GM18907 (cell line): Measurements from ENCODE around the gene TBL1XR1.
"Not testable (repeated sequence)": the region's sequence is repeated elsewhere in the genome, so short reads cannot be mapped to it uniquely, and the experiment has no call there.

Experiments
- ATAC-seq: cut with Tn5 transposase; IDR thresholded peaks from one replicate; pipeline ENCODE4 v1.9.1; 2021; ENCODE audit warnings: mild to moderate bottlenecking, moderate library complexity; ENCODE audit not compliant: unreplicated experiment

TBL1XR1 gene

DNA sequence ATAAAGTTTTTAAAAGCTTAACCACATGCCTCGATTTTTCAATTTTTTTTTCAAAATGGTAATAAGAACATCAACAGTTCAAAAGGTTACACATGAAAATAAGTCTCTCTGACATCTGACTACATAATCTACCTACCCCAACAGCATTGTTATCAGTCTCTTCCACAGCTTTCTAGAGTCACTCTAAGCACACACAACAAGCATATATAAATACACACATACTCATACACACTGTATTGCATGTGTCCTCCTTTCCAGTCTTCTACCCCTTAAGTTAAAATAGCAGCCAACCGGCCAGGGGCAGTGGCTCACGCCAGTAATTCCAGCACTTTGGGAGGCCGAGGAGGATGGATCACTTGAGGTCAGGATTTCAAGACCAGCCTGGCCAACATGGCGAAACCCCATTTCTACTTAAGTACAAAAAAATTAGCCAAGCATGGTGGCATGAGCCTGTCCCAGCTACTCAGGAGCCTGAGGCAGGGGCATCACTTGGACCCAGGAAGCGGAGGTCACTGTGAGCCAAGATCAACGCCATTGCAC lies 12.2 kb downstream of the TBL1XR1 start:
- peak; percentile 33 for ATAC-seq

DNA sequence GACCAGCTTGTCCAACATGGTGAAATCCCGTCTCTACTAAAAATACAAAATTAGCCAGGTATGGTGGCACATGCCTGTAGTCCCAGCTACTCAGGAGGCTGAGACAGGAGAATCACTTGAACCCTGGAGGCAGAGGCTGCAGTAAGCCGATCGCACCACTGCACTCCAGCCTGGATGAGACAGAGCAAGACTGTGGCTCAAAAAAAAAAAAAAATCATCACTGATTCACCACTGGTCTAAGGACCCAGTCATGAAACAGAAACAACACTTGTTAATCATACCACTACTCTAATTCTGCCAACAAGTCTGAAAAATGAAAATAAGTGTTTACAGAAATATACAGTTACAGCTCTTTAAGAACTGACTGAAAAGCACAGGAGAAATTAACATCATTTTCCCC lies 12.7 kb downstream of the TBL1XR1 start:
- ATAC-seq, result peak; percentile 91

DNA sequence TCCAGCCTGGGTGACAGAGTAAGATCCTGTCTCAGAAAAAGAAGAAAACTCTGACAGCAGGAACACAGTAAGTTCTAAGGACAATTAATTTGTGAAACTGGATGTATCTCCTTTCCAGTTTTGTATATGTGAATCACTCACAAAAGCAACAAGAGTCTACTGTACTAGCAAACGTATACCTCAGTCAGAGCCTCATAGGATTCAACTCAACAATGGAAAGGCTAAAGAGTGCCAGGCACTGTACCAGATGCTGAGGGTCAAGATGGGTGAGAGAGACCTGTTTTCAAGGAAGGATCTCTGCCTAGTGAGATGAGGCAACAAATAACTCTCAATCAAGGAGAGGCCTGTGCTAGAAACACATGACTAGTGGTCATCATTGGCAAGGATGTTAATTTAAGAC lies 14.9 kb downstream of the TBL1XR1 start:
- ATAC-seq, result no peak

DNA sequence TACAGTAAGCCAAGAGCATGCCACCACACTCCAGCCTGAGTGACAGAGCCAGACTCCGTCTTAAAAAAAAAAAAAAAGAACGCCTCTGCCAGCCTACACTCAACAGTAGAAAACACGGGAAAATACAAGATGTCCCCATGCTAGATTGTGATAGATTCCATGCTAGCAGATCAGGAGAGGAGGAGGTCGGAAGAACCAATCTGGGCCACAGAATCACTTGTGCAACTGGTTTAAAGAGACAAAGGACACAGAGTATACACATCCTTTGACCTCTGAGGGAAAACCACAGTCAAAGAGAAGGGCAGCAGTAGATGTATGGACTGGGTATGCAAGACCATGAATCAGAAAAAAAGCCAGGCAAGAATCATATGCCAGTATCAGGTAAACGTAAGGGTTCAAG lies 15.9 kb downstream of the TBL1XR1 start:
- ATAC-seq, result no peak

DNA sequence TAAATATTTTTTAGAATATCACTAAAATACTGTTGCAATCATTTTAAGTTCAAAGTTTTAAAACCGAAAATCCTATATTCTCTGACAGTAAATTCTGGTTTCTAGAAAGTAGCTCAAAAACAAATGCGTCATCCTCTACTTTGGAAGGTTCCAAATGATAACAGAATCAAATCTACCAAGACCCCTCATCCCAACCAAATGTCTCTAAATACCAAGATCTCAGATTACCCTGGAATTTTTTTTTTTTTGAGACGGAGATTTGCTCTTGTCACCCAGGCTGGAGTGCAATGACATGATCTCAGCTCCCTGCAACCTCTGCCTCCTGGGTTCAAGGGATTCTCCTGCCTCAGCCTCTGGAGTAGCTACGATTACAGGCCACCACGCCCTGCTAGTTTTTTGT lies 16.8 kb downstream of the TBL1XR1 start:
- no peak for ATAC-seq

DNA sequence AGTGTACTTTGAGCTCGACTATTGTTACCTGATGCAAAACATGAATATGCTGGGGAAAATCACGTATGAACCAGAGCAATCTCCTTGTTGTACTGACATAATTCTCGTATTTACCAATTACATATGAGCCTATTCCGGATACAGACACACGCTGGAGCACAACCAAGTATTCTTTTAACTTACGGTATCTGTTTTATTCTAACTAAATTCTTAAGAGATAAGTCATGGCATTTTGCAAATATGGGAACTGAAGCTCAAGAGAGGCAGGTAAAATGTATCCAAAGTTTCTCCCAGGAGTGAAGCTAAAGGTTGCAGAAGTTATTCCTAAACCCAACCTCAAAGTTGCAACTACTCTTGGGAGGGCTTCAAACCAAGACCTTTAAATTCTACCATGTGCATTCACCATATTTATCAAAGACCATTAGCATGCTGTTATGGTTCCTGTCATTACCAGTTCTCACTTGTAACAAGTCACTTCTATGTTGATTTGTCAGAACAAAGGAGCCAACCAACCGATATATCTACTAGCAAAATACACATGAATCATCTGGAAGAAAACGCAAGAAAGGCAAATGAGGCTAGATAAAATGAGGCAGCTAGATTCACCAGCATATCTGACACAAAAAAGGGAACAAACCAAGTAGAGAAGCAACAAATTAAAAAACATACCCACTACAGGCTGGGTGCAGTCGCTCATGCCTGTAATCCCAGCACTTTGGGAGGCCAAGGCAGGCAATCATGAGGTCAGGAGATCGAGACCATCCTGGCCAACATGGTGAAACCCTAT lies 17.8 kb downstream of the TBL1XR1 start:
- ATAC-seq, result no peak

DNA sequence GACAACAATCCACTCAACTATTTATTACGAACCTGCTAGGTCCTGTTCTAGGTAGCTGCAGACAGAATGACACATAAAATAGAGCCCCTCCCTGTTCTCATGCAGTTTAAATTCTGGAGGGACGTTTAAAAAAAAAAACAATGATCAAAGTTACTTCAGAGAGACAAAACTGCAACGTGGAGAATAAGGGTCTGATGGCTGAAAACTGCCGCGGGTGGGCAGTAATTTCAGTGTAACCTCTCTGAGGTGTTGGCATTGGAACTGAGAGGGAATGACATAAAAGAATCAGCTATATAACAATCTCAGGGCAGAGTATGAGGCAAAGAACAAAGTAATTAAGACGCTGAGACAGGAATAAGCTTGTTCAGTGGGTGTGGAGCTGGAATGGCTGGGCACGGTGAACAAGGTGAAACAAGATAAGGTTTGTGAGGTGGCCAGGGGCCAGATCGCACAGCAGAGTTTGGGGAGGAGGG lies 19.5 kb downstream of the TBL1XR1 start:
- ATAC-seq, result no peak

DNA sequence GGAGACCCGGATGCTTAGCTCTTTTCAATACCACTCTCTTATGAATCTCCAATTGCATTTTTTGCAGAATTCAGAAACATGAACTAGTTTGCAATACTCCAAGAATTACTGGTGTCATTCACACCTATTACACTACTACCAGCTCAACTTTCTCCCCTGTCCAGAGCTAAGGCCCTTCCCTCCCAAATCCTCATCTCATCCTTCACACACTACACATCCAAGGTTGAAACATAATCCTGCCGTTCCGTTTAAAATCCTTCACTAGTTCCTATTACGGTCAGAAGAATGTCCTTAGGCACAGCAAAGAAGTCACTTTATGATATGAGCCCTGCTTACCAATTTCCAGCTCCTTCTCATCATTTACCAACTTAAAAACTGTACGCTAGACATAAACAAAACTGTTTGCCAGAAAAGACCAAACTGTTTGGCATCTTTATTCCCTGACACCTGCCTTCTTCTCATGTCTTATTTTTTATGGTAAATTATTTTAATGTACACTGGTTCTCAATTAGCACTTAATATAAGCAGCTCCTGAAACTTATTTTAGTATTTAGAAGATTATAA lies 22.6 kb downstream of the TBL1XR1 start:
- no peak for ATAC-seq

DNA sequence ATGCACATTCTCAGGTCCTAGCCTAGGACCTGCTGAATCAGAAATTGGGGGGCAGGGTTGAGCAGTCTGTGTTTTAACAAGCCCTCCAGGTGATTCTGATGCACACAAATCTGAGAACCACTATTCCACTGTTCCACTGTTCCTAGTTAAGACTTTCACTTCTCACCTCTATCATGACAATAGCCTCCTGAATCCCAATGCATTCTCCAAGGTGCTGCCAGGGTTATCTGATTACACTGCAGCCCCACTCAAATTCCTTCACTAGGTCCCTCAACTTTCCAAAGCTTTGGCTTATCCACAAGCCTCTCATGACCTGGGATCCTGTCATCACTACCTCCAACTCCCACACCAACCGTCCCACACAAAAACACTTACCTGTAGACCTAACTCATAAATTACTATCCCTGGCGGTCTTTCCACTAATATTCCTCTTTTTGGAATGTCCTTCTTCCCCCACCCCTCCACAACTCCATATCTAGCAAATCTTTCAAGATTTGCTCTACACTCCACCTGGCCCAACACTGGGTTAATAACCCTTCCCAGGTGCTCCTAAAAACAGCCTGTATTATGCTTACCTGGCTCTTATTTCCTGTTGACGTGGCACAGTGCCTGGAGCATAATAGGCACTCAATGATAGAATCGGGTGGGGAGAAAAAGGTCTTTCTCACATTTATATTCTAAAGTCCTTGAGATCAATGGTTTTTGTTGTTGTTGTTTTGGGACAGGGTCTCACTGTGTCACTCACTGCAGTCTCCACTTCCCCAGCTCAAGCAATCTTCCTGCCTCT lies 27.2 kb downstream of the TBL1XR1 start:
- no peak for ATAC-seq

DNA sequence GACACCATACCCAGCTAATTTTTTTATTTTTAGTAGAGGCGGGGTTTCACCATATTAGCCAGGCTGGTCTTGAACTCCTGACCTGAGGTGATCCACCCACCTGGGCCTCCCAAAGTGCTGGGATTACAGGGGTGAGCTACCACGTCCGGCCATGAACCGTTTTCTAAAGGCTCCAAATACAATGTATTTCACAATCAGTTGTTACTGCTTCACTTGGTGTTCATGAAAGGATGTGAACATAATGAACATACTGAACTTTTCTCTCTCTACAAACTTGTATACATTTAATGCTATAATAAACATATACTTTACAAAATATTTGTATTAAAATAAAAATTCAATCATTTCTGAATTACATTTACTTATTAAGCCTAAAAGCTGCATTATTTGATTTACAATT lies 28.9 kb downstream of the TBL1XR1 start:
- no peak for ATAC-seq

DNA sequence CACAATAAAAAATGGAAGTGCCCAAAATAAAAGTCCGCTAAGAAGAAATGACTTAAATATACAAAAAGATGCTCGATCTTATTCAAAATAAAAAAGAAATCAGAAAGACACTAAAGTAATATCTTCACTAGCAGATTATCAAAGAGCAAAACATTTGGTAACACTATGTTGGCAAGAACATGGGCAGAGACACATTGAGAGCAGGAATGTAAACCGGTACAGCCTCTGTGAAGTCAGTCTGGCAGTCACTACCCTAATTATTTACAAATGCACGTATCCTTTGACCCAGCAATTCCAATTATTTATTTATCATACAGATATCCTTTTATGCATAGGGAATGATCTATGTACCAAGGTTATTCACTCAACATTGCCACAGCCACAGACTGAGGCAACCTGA lies 34.5 kb downstream of the TBL1XR1 start:
- no peak for ATAC-seq

DNA sequence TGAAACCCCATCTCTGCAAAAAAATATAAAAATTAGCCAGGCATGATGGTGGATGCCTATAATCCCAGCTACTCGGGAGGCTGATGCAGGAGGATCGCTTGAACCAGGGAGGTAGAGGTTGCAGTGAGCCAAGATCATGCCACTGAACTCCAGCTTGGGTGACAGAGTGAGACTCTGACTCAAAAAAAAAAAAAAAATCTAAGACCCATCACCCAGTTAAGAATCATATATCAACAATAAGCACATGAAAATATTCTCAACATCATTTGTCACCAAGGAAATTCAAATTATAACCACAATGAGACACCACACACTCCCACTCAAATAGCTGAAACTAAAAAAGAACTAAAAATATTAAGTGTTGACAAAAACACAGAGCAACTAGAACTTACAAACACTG lies 35.7 kb downstream of the TBL1XR1 start:
- not testable (repeated sequence) for ATAC-seq

DNA sequence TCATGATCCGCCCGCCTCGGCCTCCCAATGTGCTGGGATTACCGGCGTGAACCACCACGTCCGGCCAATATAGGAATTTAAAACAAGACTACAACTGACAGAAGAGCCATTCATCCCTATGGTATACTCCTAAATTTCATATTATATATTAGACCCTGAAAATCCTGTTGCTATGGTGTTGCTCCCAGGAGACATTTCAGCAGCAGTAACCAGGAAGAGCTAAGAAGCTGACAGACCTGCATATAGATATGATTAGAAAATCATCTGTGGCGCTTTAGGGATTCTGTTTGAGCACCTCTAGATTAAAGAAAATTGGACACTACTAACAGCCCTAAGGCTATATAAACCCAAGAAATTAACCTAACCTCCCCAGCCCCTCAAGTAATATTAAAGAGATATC lies 38.8 kb downstream of the TBL1XR1 start:
- no peak for ATAC-seq

DNA sequence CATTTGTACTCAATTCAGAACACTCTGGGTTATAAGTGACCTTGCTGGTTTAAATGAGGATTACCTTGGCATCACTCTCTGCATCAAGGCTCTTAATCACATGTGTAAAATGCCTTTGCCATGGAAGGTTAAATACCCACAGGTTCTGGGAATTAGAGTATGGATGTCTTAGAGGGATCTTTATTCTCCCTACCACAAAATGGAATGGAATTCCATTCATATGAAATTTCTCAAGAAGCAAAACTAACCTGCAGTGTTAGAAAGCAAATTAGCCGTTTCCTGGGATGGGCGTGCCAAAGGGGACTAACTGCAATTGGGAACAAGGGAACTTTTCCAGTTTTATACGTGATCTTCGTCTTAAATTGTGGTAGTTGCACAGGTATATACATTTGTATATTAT lies 39.8 kb downstream of the TBL1XR1 start:
- no peak for ATAC-seq

DNA sequence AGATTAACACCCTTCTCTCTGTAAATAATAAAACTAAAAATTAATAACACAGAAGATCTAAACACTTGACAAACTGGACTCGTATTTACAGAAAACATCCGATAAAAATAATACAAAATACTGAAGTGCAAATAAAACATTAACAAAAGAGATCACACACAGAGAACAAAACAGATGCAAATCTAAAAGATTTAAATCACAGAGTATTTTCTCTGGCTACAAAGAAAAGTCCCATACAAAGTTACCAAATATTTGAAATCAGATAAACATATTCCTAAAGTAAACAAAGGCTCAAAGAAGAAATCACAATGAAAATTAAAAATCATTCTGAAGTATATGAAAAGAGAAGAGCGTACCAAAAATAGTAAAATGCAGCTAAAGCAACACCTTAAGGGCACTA lies 42.5 kb downstream of the TBL1XR1 start:
- ATAC-seq, result no peak

DNA sequence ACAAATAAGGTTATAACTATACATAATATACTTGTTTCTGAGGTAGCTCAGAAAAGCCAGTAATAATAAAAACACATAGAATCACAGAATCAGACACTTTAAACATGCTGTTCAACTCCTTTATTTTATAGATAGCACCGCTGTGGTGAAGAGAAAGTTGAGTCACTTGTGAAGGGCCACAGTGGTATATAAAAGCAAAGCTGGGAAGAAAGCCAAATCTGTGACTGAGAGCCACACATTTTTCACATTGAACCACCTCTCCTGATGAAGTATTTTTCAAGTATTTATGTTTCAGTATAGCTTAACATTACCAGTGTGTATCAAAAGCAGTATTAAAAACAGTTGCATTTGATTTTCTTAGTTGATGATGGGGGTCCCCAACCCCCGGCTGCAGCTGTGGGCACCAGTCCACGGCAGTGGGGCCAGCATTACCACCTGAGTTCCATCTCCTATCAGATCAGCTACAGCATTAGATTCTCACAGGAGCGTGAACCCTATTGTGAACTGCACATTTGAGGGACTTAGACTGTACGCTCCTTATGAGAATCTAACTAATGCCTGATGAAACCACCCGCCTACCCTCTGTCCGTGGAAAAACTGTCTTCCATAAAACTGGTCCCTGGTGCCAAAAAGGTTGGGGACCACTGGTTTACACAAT lies 46.2 kb downstream of the TBL1XR1 start:
- peak; percentile 77 for ATAC-seq

DNA sequence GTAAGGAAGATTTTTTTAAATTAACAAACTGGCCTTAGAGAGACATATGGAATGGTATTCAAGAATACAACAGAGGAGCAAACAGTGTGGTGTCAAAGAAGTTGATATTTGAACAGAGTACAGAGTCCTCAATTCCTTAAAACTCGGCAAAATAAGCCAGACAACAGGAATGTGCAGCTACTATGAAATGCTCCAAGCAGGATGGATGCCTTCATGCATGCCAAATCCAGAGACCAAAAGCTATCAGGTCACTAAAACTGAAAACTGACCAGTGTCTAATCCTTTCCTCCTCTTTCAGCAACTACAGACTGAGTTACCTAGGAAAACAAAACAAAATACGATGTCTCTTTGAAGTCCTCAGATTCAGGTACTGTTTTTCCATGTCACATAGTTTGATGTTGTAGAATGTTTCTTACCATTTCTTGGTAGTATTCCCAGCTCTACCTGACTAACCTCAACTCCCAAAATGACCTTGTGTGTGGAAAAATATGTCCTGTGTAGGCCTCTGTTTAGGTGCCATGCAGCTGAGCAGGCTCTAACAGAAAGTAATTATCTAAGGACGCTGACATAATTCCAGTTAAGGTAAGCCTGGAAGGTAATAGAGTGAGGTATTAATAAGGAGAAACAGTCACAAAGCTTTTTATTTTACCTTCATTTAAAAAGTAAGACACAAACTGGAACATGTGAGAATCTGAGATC lies 46.9 kb downstream of the TBL1XR1 start:
- ATAC-seq, result peak; percentile 22

DNA sequence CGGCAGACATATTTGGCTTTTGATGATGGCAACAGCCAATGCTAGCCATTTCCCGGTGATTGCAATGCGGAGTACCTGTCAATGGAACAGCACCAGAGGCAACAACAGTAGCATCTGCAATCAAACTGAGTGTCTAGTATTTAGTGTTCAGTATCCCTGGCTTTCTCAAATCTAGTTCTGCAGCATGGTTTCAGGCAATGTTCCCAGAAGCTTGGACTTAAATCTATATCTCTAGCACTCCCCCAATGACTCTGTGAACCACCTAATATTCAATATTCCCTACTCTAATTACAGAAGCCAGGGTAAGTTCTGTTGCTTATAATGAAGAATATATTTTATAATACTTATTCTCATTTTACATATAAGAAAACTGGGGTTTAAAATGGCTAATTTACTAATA lies 48.2 kb downstream of the TBL1XR1 start:
- no peak for ATAC-seq

DNA sequence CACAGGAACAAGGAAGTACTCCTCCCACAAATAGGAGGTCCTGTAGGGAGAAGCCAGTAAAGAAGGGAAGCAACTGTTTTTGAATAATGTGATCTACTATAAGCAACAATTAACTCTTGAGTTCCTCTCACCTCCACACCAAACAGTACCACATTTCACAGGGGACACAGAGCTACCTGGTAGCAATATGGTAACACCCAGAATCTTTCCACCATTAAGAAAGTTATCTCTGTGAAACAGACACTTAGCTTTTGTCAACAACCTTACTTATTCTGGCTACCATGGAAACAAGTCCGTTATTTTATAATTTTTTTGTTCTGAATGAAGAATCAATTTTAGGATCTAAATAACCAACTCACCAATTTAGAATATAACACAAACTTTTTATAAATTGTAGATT lies 49.5 kb downstream of the TBL1XR1 start:
- ATAC-seq, result no peak

DNA sequence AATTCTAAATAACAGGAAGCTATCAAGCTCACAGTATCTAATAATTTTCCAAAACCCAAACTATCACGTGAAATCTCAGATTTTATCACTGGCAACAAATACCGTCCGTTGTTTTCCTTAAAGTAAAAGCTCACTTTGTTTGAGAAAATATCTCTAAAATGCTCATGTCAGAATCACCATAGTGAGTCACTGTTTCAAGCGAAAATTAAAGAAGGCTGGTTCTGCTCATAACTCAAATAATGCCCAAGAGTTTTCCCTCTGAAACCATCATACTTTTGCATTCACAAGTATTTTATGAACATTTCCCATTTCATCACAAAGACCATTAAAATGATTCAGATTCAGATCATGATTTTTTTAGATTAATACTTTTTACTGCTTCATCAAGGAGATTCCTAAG lies 50.6 kb downstream of the TBL1XR1 start:
- ATAC-seq, result no peak

DNA sequence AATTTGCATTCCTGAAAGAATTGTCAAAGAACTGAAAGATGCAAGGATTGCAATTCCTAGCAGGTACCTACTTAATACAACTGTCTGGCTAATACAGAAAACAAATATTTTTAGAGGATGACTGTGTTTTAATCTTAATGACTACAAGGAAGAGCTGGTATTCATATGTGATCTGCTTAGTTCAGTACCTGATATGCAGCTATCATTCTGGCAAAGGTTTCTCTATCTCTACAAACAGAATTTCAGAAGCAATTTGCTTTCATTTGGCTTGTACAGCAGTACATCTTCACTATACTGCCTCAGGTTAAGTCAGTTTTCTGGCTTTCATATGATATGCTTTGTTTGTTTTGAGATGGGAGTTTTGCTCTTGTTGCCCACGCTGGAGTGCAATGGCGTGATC lies 51.3 kb downstream of the TBL1XR1 start:
- no peak for ATAC-seq
